ENCODE measurements around the gene LINS1.
"Not testable (repeated sequence)": the region's sequence is repeated elsewhere in the genome, so short reads cannot be mapped to it uniquely, and the experiment has no call there.

LINS1 gene

DNA sequence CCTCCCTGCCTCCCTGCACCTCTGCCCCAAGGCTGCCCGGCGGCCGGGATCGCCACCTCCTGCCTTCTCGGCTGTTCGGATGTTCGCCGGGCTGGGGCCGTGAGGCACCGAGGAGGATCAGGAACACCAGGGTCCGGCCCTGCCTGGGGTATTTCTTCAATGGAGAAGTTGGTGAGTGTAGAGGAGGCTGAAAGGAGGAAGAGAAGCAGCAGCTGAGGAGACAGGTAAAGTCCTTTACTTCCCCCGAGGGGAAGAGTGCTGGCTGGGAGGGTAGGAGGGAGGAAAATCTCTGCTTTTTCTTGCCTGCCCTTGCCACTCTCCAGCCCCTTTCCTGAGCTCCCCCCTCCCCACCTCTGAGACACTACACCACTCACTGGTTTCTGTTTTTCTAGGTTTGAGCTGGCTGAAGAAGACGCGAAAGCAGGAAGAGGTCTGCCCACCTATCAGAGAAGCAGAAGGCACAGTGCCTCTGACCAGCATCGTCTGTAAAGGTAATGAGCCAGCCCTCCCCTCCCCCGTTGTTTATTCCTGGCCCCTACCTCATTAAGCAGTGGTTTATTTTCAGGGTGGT, 924 bp upstream of the LINS1 start:
- DNase-seq (ENCODE audit: low read depth in 2 of 3, low spot score in 2 of 3): peak in 2 of 3 experiments; percentile 36 to 43

DNA sequence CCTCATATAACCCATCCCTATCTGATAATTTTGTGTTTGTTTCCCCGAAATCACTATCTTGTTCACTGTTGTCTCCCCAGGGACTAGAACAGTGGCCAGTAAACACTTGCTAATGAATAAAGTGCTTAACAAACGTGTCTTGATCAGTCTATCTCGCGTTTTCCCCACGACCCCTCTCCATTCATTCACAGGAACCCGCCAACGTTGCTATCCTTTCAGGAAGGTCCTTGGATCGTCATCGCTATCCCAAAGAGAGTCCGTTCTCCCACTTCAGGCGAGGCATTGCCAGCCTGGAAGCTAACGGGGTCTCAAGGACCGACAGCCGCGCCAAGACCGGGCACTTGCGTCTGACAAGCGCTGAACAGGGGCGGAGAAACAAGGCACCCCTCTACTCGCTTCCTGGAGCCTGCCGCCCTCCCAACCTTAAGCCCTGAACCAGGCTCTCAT, 344 bp downstream of the LINS1 start:
- DNase-seq (ENCODE audit: low read depth in 2 of 3, low spot score in 2 of 3): peak in 1 of 3 experiments; percentile 28

- DNase-seq (ENCODE audit: low read depth in 2 of 3, low spot score in 2 of 3): no peak
These were observed 821 bp downstream of the LINS1 start for GRCh38 chr15:100601163-100601562.

GRCh38 chr15:100598655-100599054, 3.3 kb downstream of the LINS1 start:
- DNase-seq (ENCODE audit: low read depth in 2 of 3, low spot score in 2 of 3): no peak

DNA sequence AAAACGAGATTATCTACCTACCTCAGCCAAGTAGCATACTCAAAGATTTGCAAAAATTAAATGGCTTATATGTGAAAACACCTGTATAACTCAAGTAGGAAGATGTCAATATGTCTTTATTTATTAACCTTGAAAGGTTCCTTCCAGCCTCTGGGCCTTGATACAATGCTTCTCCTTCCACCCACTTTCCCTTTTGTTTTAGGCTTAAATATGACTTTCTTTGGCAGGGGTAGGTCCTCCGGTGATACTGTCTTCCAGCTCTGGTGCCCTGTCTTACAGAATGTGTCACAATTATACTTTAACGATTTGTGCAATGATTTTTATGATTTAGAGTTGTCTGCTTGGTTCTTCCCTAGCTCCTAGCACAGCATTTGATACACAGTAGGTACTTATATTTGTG, 4.1 kb downstream of the LINS1 start:
- DNase-seq (ENCODE audit: low read depth in 2 of 3, low spot score in 2 of 3): no peak

- DNase-seq (ENCODE audit: low read depth in 2 of 3, low spot score in 2 of 3): peak; percentile 83 to 94 (median 92)
These were observed 5.2 kb downstream of the LINS1 start for GRCh38 chr15:100596792-100597191.

DNA sequence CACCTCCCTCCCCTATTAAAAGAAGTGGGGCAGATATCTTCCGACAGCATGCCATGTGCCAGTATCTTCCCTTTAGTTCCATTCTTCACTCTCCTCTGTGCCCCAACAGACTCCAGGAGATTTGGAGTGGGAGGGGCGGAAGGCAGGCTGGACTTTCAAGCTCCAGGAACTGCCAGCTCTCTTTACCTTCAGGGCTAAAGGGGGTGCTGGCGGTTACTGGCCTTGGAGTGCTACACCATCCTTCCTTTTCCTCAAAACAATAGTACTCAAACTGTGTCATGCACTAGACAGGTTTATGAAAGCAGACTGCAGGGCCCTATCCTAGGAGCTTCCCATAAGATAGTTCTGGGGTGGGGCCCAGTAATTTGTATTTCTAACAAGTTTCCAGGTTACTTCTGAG, 6.0 kb downstream of the LINS1 start:
- DNase-seq (ENCODE audit: low read depth in 2 of 3, low spot score in 2 of 3): no peak

DNA sequence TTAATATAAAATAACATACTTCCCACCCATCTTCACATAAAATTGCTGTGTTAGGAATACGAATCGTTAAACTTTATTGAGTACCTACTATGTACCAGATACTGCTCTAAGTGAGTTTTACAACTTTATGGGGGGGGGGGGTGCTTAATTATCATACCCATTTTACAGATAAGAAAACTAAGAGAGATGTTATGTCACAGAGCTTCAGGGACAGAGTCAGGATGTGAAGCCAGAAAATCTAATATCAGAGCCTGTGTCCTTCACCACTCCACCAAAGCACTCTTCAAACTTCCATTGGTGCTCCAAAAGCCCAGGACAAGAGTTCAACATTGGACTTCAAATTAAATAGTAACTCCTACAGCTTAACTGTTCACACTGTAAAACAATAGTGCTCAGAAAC, 8.6 kb downstream of the LINS1 start:
- DNase-seq (ENCODE audit: low read depth in 2 of 3, low spot score in 2 of 3): no peak

- DNase-seq (ENCODE audit: low read depth in 2 of 3, low spot score in 2 of 3): no peak
These were observed 9.1 kb downstream of the LINS1 start for GRCh38 chr15:100592898-100593297.

DNA sequence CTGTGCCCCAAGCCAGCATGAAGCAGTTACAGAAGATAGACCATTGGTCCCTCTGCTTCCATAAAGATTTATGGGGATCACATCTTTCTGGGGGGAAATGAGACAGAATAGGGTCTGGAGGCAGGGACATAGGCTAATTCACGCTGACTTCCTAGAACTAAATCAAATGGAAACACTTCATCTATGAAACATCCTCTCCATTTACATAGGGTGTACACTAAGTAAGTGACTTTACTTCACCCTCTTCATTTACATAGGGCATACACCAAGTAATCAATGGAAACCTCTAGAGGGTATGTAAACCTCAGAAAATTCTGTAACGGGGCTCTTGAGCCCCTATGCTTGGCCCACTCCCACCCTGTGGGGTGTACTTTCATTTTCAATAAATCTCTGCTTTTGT, 10.1 kb downstream of the LINS1 start:
- no peak for DNase-seq (ENCODE audit: low read depth in 2 of 3, low spot score in 2 of 3)

DNA sequence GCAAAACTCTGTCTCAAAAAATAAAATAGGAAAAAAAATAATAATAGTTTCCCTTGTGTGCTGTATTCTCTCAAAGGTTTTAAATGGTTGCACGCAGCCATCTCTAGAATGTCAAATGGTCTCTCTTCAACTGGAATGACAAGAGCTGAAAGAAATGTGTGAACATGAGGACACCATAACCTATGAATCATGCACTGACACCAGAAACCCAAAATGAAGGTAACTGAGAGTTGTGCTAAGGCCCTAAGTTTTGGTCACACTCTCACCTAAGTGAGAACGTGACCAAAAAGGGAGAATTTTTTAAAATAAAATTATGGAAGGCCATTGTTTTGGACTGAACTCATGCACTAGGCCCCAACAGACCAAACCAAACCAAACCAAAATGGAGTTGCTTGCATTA, 10.8 kb downstream of the LINS1 start:
- not testable (repeated sequence) for DNase-seq (ENCODE audit: low read depth in 2 of 3, low spot score in 2 of 3)

DNA sequence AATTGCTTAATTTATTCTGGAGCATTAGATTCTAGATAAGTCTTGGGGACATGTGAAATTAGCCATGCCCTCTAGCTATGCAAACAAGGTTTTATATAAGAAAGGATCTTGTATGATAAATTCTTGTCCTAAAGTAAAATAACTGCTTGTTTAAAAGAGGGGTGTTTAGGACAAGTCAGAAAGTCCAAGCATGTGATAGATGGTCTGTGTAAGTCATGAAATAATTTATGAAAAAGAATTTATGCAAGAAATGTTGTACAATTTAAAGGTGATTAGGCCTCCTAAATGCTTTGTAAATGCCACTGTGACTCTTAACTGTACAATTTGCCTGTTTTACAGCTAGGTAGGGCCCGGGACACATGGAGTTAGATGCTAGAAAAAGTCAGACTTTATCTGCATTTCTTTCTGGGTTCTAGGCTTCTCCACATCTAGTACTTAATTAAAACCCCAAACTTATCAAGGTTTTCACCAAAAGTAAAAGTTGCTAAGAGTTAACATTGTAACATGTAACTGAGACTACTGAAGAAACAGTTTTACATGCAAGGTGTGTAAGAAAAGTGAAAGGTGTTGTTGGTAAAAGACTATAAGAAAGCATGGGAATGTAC, 13.2 kb downstream of the LINS1 start:
- DNase-seq (ENCODE audit: low read depth in 2 of 3, low spot score in 2 of 3): no peak

DNA sequence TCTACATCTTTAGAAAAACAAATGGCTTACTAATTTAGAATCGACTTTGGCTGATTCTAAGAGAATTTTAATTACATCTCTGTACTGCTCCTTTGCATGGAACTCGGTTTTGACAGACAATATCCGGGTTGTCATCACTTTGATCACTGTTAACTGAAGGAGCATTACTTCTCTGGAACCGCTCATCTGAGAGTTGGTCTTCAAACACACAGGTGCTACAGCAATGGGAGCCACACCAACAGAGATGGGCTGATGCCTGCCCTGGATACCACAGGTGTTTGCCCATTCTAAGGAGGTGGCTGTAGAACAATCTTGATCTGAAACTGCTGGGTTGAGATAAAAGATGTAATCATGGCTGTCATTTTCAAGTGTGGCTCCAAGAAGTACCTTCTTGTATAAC, 21.6 kb downstream of the LINS1 start:
- DNase-seq (ENCODE audit: low read depth in 2 of 3, low spot score in 2 of 3): no peak

GRCh38 chr15:100573526-100573925, 28.5 kb downstream of the LINS1 start:
- no peak for DNase-seq (ENCODE audit: low read depth in 2 of 3, low spot score in 2 of 3)

GRCh38 chr15:100572362-100572983, 29.5 kb downstream of the LINS1 start:
- no peak for DNase-seq (ENCODE audit: low read depth in 2 of 3, low spot score in 2 of 3)

DNA sequence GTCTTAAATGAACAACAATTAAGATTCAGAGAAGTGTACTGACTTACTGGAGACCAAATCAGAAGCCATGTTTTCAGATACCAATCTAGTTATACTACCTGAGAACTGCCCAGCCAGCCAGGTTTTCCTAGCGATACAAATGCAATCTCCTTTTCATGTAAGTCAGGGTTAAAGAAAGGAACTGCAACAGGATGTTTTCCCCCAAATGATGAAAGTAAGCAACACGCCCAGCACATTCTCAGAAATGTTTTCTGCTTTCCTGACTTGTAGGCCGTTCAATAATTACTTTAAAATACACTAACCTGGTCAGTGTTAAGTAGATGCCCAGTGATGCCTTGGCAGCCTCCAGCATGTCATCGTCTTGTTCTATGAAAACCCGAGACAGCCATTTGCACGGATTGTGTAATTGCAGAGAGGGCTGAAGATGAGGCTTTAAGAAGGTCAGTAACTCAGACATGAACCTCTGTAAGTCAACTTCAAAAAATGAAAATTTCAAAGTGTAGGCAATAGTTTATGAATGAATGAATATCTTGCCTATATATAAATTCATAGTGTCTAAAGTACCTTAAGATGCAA, 30.3 kb downstream of the LINS1 start:
- DNase-seq (ENCODE audit: low read depth in 2 of 3, low spot score in 2 of 3): no peak

- DNase-seq (ENCODE audit: low read depth in 2 of 3, low spot score in 2 of 3): no peak
These were observed 31.2 kb downstream of the LINS1 start for GRCh38 chr15:100570735-100571313.

DNA sequence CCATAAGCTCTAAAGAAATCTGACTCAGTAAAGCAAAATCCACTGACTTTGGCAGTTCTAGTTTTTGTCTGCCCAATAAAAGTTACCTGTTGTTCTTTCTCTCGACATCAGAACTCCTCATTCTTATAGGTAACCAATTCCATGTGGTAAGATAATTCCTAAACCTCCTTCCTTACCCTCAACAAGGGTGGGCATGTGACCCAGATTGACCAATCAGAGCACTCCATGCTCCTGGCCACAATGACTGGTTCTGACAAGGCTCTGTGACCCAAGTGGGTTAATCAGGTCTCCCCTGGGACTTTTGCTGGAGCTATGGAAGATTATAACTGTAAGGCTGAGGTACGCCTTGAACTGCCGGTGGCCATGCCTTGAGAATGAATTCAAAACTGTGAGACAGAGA, 31.7 kb downstream of the LINS1 start:
- no peak for DNase-seq (ENCODE audit: low read depth in 2 of 3, low spot score in 2 of 3)

GRCh38 chr15:100569391-100569790, 32.6 kb downstream of the LINS1 start:
- DNase-seq (ENCODE audit: low read depth in 2 of 3, low spot score in 2 of 3): no peak

GRCh38 chr15:100566850-100567628, 34.9 kb downstream of the LINS1 start:
- DNase-seq (ENCODE audit: low read depth in 2 of 3, low spot score in 2 of 3): no peak

- no peak for DNase-seq (ENCODE audit: low read depth in 2 of 3, low spot score in 2 of 3)
These were observed 36.4 kb downstream of the LINS1 start for GRCh38 chr15:100565591-100565990.
